OCI-LY7 (cell line): Measurements from ENCODE around the gene OR2AE1.

Experiments
- EZH2phosphoT487 ChIP-seq: fragments of 200-600 bp; sonication (generic); IDR thresholded peaks from 2 replicates; pipeline ENCODE4 v1.6.1; 2018; ENCODE audit warnings: low read depth, borderline replicate concordance, mild to moderate bottlenecking, mixed run types, antibody characterized with exemption, low read length, moderate library complexity, mixed read lengths
- TF ChIP-seq, protein P1 (sequence below): fragments of 200-600 bp; sonication (generic); conservative IDR thresholded peaks from 2 replicates; pipeline ENCODE4 v1.5.1; 2014; ENCODE audit warnings: mild to moderate bottlenecking, antibody characterized with exemption, low read length, moderate library complexity, mixed read lengths

DNA sequence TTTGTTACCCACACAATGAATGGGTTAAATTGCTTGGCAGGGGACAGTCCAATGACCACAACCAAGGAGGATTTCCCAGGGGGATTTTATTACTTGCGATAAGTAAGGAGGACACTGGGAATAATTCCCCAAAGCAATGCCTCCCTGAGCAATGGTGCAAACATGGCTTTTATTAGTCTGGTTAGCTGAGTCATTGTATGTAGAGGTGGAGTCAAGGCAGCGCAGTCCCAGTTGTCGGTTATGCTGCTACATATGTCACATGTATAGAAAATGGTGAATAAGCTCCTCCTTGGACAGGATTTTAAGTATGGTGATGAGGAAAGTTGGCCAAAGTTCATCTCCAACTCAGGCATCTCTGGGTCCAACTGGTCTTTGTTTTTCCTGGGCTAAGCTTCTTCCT is 46.4 kb upstream of the OR2AE1 start:
- TF ChIP-seq, protein P1, sequence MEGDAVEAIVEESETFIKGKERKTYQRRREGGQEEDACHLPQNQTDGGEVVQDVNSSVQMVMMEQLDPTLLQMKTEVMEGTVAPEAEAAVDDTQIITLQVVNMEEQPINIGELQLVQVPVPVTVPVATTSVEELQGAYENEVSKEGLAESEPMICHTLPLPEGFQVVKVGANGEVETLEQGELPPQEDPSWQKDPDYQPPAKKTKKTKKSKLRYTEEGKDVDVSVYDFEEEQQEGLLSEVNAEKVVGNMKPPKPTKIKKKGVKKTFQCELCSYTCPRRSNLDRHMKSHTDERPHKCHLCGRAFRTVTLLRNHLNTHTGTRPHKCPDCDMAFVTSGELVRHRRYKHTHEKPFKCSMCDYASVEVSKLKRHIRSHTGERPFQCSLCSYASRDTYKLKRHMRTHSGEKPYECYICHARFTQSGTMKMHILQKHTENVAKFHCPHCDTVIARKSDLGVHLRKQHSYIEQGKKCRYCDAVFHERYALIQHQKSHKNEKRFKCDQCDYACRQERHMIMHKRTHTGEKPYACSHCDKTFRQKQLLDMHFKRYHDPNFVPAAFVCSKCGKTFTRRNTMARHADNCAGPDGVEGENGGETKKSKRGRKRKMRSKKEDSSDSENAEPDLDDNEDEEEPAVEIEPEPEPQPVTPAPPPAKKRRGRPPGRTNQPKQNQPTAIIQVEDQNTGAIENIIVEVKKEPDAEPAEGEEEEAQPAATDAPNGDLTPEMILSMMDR = no peak
- TF ChIP-seq EZH2phosphoT487 = no peak
